OCI-LY3 (cell line): ENCODE results near the gene BRMS1L.

Source experiments
- CTCF ChIP-seq: fragments of 200-600, 300-600 bp; sonication (generic); IDR thresholded peaks from 2 replicates; pipeline ENCODE4 v1.5.1; 2014; ENCODE audit warnings: antibody characterized with exemption, low read length, low read depth
- EZH2phosphoT487 ChIP-seq: fragments of 200-600 bp; shearing (Covaris generic); IDR thresholded peaks from 2 replicates; pipeline ENCODE4 v1.6.1; 2018; ENCODE audit warnings: antibody characterized with exemption, mixed run types, low read depth

DNA sequence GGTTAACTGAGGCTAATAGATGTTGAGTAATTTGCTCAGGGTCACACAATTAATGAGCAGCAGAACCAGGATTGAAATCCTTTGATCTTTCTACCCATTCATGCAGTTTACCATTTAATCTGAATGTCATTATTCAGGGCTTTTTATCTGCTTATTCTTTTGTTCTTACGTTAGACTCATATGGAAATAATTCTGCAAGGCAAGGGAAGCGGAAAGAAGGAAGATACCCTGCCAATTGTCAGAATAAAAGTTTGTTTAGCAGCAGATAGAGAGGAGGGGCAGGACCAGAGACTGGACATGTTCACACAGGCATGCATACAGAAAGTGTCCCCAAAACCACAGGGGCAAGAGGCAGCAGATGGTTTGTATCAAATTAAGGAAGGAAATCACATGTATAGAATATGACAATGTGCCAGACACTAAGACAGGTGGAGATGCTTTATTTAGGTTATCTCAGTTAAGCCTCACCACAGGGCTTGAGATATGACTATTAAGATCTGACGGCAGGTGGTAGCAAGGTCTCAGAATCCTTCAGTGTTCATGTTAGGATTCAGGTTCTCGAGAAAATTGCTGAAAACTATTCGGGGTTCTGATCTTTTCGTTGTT, 29.8 kb downstream of the BRMS1L start:
- TF ChIP-seq CTCF = peak; percentile 25; the same call in 1 of the 2 replicates
- no peak for TF ChIP-seq EZH2phosphoT487
